ENCODE results near the gene RAD9A. TPM values are rescaled to one million over a fixed set of nuclear protein-coding genes. Genes with fewer than 3 reads are reported as not detected.

The RAD9A gene
- total and polyA plus RNA-seq, 2 experiments from 2014 or later, result 13.9 to 17.0 TPM

- Histone ChIP-seq H3K4me3 (no peak overlapping the region), H4K20me1 (replicated peaks; ENCODE audit: insufficient read depth) (no peaks in the 10 kb centered on the region; the same call in 1 of the 2 replicates), H3K36me3 (ENCODE audit: insufficient read depth) (no peaks in the 10 kb centered on the region), H3K4me1 (ENCODE audit: insufficient read depth) (no peaks in the 10 kb centered on the region; the same call in 1 of the 2 replicates), H3K79me2 (replicated peaks; ENCODE audit: insufficient read depth) (no peaks in the 10 kb centered on the region), H3K9me2 (ENCODE audit: insufficient read depth) (no peaks in the 10 kb centered on the region), H3K27ac (ENCODE audit: low read depth) (no peak overlapping the region), H3K4me2 (no peak overlapping the region), H2AFZ (no peak overlapping the region), H3F3A (replicated peaks; ENCODE audit: low read depth) (0 out of 2 replicates have a peak, but pooled peaks cover 6% of the 10 kb centered on the region), H3K27me3 (ENCODE audit: insufficient read depth) (no peaks in the 10 kb centered on the region)
- Mint-ChIP-seq H3K4me3 (no peak overlapping the region), H3K27me3 (ENCODE audit: insufficient read depth, low read depth, poor library complexity) (peaks cover 6% of the 10 kb centered on the region), H3K36me3 (ENCODE audit: low read depth) (no peaks in the 10 kb centered on the region), H3K9me3 (no peaks in the 10 kb centered on the region), H3K27ac (no peak overlapping the region), H3K4me1 (peaks cover 15% of the 10 kb centered on the region; the same call in 2 of the 3 replicates)
- no peak for TF ChIP-seq CREB1 (CRISPR knock-in tag; IDR thresholded peaks at IDR 0.05; ENCODE audit: low read depth)
- TF ChIP-seq POLR2AphosphoS5 (IDR thresholded peaks at IDR 0.05; ENCODE audit: low read depth), result no peak
- TF ChIP-seq STAT1 (IDR thresholded peaks at IDR 0.05; ENCODE audit: unreplicated experiment), result no peak
- no peak for TF ChIP-seq ZNF114 (CRISPR knock-in tag; IDR thresholded peaks at IDR 0.05)
- TF ChIP-seq CTCF (conservative IDR thresholded peaks at IDR 0.05; ENCODE audit: low read depth in 2 of 2), result no peak
- no peak for TF ChIP-seq ZNF331 (CRISPR knock-in tag; IDR thresholded peaks at IDR 0.05; ENCODE audit: low read depth)
- TF ChIP-seq ZNF462 (CRISPR knock-in tag; IDR thresholded peaks at IDR 0.05), result no peak
- TF ChIP-seq EZH2phosphoT487 (IDR thresholded peaks at IDR 0.05; ENCODE audit: unreplicated experiment), result no peak
- no peak for TF ChIP-seq JUNB (IDR thresholded peaks at IDR 0.05; ENCODE audit: unreplicated experiment)
- TF ChIP-seq NANOG (IDR thresholded peaks at IDR 0.05; ENCODE audit: borderline replicate concordance), result no peak
- TF ChIP-seq ETS1 (IDR thresholded peaks at IDR 0.05), result no peak
- no peak for TF ChIP-seq EZH2 (IDR thresholded peaks at IDR 0.05; ENCODE audit: low read depth, unreplicated experiment)
- DNase-seq (ENCODE audit: low spot score) (no peak), ATAC-seq (no peak)
Measured at GRCh38 chr11:67347964-67348749, 43.6 kb upstream of the RAD9A start.

All from GM23338 (cell line).